ENCODE data around the gene TAC3.

The TAC3 gene

GRCh38 chr12:57048423-57049118 lies 32.2 kb upstream of the TAC3 start:
- Histone ChIP-seq H3F3A (ENCODE audit: insufficient read depth) (no peaks in the 10 kb centered on the region), H3K9me3 (ENCODE audit: insufficient read depth, low read length) (no peaks in the 10 kb centered on the region), H3K9ac (ENCODE audit: low read length) (no peak overlapping the region), H4K20me1 (ENCODE audit: low read depth, low read length) (no peaks in the 10 kb centered on the region), H3K9me2 (replicated peaks; ENCODE audit: insufficient read depth, low read length) (no peaks in the 10 kb centered on the region), H2AFZ (ENCODE audit: low read depth, low read length, severe bottlenecking) (no peak overlapping the region), H3K79me2 (ENCODE audit: insufficient read depth, low read length) (no peaks in the 10 kb centered on the region), H3K27ac (ENCODE audit: low read depth, low read length) (no peak overlapping the region), H3K27me3 (ENCODE audit: low read length) (no peaks in the 10 kb centered on the region), H3K36me3 (ENCODE audit: low read length) (no peaks in the 10 kb centered on the region), H3K4me3 (ENCODE audit: insufficient read depth, low read length, poor library complexity, severe bottlenecking) (no peak overlapping the region), H3K4me2 (ENCODE audit: low read depth, low read length, poor library complexity, severe bottlenecking) (no peak overlapping the region)
- TF ChIP-seq EZH2phosphoT487 (conservative IDR thresholded peaks at IDR 0.05; ENCODE audit: low read length) (no peak), CTCF (IDR thresholded peaks at IDR 0.05; ENCODE audit: insufficient read depth, low read length, poor library complexity, severe bottlenecking) (no peak)

DNA sequence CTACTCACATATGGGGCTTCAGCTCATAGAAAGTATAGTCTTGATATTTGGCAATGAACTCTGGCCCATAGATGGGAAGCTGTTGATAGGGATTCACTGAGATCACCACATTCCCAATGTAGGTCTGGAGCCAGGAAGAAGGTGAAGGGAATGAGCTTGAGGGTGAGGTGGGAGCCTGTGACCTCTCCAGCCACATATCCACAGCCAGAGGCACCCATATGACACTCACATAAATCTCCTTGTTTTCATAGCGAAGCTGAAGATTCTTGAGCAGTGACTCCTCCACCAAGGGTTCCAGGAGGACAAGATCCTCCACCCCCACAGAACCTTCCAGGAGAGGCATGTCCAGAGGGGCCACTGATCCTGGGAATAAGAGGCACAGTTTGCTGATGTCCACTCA lies 31.7 kb upstream of the TAC3 start:
- Histone ChIP-seq H3K79me2 (ENCODE audit: insufficient read depth, low read length) (no peaks in the 10 kb centered on the region), H3K4me2 (ENCODE audit: low read depth, low read length, poor library complexity, severe bottlenecking) (no peak overlapping the region), H3K9ac (ENCODE audit: low read length) (no peak overlapping the region)

DNA sequence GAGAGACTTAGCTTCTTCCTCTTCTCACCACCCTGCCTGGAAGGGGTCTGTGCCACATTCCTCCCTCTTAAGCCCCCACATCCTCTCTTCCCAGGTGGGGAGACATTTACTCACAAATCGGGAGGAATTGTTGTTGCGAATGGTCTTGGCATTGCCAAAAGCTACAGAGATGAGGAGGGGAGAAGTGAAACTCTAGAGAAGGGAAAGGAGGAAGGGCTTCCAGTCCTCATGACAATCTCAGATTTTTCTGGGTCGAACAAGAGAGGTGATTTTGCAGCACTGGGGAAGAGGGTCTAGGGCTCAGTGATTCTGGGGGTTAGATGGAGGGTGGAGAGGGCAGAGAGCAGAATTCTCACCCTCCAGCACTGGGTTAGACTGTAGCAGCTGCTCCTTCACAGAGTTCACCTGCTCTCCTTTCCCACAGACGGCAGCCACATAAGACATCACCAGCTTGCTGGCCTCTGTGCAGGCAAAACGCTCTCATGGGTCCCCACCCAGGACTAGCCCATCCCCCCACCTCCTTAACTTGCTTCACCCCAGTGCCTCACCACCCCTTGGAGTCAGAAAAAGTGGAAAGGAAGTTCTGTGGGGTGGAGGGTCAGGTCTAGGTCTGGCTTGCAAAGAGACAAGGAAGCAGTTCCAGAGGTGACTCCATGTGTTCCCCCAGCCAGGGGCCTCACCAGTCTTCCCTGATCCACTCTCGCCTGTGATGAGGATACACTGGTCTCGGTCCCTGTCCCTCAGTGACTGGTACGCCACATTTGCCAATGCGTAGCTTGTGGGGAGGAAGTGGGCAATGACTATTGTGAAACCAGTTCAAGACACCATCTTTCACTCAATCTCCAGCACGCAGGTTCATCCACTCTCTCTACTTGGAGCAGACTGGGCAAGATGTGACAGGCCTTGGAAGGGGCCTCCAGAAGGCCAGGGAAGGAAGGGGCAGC lies 30.9 kb upstream of the TAC3 start:
- Histone ChIP-seq H3K4me3 (ENCODE audit: insufficient read depth, low read length, poor library complexity, severe bottlenecking) (no peak overlapping the region), H3K27ac (ENCODE audit: low read depth, low read length) (no peak overlapping the region), H3K4me2 (ENCODE audit: low read depth, low read length, poor library complexity, severe bottlenecking) (no peak overlapping the region), H3K79me2 (ENCODE audit: insufficient read depth, low read length) (no peaks in the 10 kb centered on the region), H3F3A (ENCODE audit: insufficient read depth) (no peaks in the 10 kb centered on the region), H3K9ac (ENCODE audit: low read length) (no peak overlapping the region), H3K9me2 (replicated peaks; ENCODE audit: insufficient read depth, low read length) (no peaks in the 10 kb centered on the region), H4K20me1 (ENCODE audit: low read depth, low read length) (no peaks in the 10 kb centered on the region), H3K9me3 (ENCODE audit: insufficient read depth, low read length) (no peaks in the 10 kb centered on the region), H3K27me3 (ENCODE audit: low read length) (no peaks in the 10 kb centered on the region), H3K36me3 (ENCODE audit: low read length) (no peaks in the 10 kb centered on the region), H2AFZ (ENCODE audit: low read depth, low read length, severe bottlenecking) (no peak overlapping the region)
- TF ChIP-seq CTCF (IDR thresholded peaks at IDR 0.05; ENCODE audit: insufficient read depth, low read length, poor library complexity, severe bottlenecking) (no peak), EZH2phosphoT487 (conservative IDR thresholded peaks at IDR 0.05; ENCODE audit: low read length) (no peak)

More for the DNA sequence above, 31.7 kb upstream of the TAC3 start:
- Histone ChIP-seq H3K27ac (ENCODE audit: low read depth, low read length) (no peak overlapping the region), H3K4me3 (ENCODE audit: insufficient read depth, low read length, poor library complexity, severe bottlenecking) (no peak overlapping the region), H3K9me3 (ENCODE audit: insufficient read depth, low read length) (no peaks in the 10 kb centered on the region), H3K9me2 (replicated peaks; ENCODE audit: insufficient read depth, low read length) (no peaks in the 10 kb centered on the region), H2AFZ (ENCODE audit: low read depth, low read length, severe bottlenecking) (no peak overlapping the region), H3K27me3 (ENCODE audit: low read length) (no peaks in the 10 kb centered on the region), H4K20me1 (ENCODE audit: low read depth, low read length) (no peaks in the 10 kb centered on the region), H3F3A (ENCODE audit: insufficient read depth) (no peaks in the 10 kb centered on the region), H3K36me3 (ENCODE audit: low read length) (no peaks in the 10 kb centered on the region)
- no peak for TF ChIP-seq EZH2phosphoT487 (conservative IDR thresholded peaks at IDR 0.05; ENCODE audit: low read length)
- TF ChIP-seq CTCF (IDR thresholded peaks at IDR 0.05; ENCODE audit: insufficient read depth, low read length, poor library complexity, severe bottlenecking) = no peak
